ENCODE measurements around the gene EHF. TPM values are rescaled to one million over a fixed set of nuclear protein-coding genes. Genes with fewer than 3 reads are reported as not detected.

EHF gene
- total and polyA plus RNA-seq, 8 donors = 9.9 to 53.1 (median 13.9) TPM

DNA sequence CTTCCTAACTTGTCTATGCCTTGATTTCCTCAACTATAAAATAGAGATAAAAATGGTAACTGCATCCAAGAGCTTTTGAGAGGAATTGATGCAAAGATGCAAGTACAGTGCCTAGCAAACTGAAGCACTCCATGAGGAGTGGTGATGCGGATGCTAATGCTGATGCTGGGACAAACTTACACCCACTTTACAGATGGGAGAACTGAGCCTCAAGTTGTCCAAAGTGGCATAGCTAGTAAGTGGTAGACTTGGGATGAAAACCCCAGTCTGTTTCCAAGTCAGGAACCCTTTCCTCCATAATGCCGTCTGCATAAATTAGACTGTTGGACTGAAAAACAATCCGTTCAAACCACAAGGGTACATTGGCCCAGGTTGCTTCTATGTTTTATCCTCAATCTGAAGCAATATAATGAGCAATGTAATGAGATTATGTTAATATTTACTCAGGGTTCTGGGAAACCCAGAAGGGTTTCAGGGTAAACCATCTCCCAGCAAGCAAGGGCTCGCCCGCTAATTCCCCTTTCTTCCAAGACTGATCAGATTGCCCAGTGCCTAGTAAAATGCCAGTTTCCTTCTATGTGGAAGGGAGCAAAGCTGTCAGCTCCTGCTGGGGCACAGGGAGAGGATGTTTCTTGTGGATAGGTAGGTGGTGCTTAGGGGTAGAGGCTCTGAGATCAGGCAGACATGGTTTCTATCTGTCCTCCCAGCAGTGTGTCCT, 10.4 kb upstream of the EHF start:
- Histone ChIP-seq H3K36me3 (no peaks in the 10 kb centered on the region), H3K27me3 (no peaks in the 10 kb centered on the region), H3K9me3 (no peaks in the 10 kb centered on the region), H3K27ac (no peak overlapping the region), H3K4me3 (no peak overlapping the region), H3K4me1 (peaks cover 0 to 17% of the 10 kb centered on the region in 2 donors)
- intact Hi-C loops (cut with DNase I) = no loop called here
- DNase-seq (no peak), ATAC-seq (no peak)
- TF ChIP-seq CTCF (IDR thresholded peaks at IDR 0.05) = no peak

DNA sequence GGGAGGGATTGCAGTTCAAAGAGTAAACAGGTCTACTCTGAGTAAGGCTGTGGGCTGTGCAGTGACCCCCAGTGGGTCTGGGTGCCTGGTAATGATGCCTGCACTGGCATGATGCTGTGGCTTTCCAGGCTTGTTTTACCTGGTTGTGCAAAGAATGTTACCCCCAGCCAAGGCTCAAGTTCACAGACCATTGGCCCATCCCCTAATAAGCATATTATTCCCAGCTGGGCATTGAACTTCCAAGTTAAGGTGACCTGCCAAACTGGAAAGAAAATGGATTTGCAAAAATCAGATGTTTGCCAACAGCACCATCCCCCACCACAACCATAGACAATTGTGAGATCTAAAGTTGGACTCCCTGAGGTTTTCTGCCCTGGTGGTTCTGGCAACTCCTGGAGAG, 7.9 kb upstream of the EHF start:
- ATAC-seq = no peak
- H3K4me3 ChIP-seq = no peak overlapping the region
- H3K4me1 ChIP-seq = peaks cover 0 to 17% of the 10 kb centered on the region in 2 donors
- no peak for DNase-seq
- TF ChIP-seq CTCF (IDR thresholded peaks at IDR 0.05) = no peak
- no peaks in the 10 kb centered on the region for H3K9me3 ChIP-seq
- H3K27me3 ChIP-seq = no peaks in the 10 kb centered on the region
- H3K36me3 ChIP-seq = no peaks in the 10 kb centered on the region
- intact Hi-C loops (cut with DNase I) = no loop called here
- H3K27ac ChIP-seq = no peak overlapping the region

GRCh38 chr11:34613552-34614056, 7.3 kb upstream of the EHF start:
- peak; percentile 47 for ATAC-seq
- Histone ChIP-seq H3K4me1 (peaks cover 0 to 17% of the 10 kb centered on the region in 2 donors), H3K27ac (no peak overlapping the region), H3K9me3 (no peaks in the 10 kb centered on the region), H3K36me3 (no peaks in the 10 kb centered on the region), H3K4me3 (no peak overlapping the region), H3K27me3 (no peaks in the 10 kb centered on the region)
- intact Hi-C loops (cut with DNase I) = no loop called here
- DNase-seq = no peak
- no peak for TF ChIP-seq CTCF (IDR thresholded peaks at IDR 0.05)

DNA sequence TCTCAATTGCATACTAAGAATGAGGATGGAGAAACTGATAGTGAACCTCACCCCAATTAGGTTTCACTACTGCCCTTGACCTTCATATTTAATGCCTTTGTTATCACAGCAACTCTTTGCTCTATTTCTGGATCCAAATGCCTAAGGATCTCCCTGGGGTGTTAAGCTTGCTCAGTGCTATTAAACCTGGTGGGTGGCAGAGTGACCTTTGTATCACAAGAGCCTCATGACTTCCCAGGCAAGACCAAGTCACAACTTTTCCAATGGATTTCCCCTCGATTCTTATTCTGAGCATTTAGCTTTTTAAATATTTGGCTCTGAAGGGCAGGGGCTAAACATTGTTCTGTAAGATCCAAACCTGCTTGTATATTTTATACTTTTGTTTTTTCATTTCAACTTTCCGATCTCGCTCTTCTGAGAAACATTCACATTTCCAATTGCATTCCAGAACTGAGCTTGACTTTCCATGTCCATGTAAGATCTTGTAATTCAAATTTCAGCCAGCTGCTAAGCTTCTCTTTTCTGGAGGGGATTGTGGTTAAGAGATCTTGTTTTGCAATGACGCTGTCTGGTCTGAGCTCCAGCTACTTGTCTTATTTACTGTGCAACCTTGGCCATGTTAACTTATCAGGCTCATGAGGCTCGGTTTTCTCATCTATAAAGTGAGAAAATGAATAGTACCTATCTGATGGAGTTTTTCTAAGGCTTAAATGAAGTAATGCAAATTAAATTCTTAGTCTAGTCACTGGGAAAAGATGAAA, 6.4 kb upstream of the EHF start:
- intact Hi-C loops (cut with DNase I) = no loop called here
- H3K36me3 ChIP-seq = no peaks in the 10 kb centered on the region
- no peak for TF ChIP-seq CTCF (IDR thresholded peaks at IDR 0.05)
- no peaks in the 10 kb centered on the region for H3K27me3 ChIP-seq
- no peak overlapping the region for H3K4me3 ChIP-seq
- peak; percentile 64 for ATAC-seq
- peaks cover 0 to 17% of the 10 kb centered on the region in 2 donors for H3K4me1 ChIP-seq
- H3K9me3 ChIP-seq = no peaks in the 10 kb centered on the region
- DNase-seq = peak in 1 of 4 donors; percentile 30
- no peak overlapping the region for H3K27ac ChIP-seq

- no peaks in the 10 kb centered on the region for H3K9me3 ChIP-seq
- TF ChIP-seq CTCF (IDR thresholded peaks at IDR 0.05) = no peak
- H3K36me3 ChIP-seq = no peaks in the 10 kb centered on the region
- intact Hi-C loops (cut with DNase I) = no loop called here
- H3K4me1 ChIP-seq = peaks cover 0 to 17% of the 10 kb centered on the region in 2 donors
- H3K4me3 ChIP-seq = no peak overlapping the region
- ATAC-seq (no peak), DNase-seq (no peak)
- H3K27me3 ChIP-seq = no peaks in the 10 kb centered on the region
- no peak overlapping the region for H3K27ac ChIP-seq
These were observed 4.8 kb upstream of the EHF start for GRCh38 chr11:34616086-34616485.

Measured in left lung (tissue), 10 donors.